GM12878 (cell line): ENCODE data around the gene GALNT6. TPM values are rescaled to one million over a fixed set of nuclear protein-coding genes. Genes with fewer than 3 reads are reported as not detected.

ENCODE experiments used
- ATAC-seq: fragments of 200-7000 bp; cut with Tn5 transposase; 3 replicates; pipeline ENCODE4 v1.9.1; 2020; ENCODE audit warnings: mild to moderate bottlenecking, moderate library complexity
- BruUV-seq: library from RNA; stranded (reverse); fragments of 400-500 nt; replicated peaks from 2 replicates; lab custom pipeline; 2021; lab: Mats Ljungman, UMichigan
- CTCF ChIA-PET: fragments of 300-600 bp; sonication (Branson Sonifier 250); formaldehyde crosslinking; extraction: SDS; loops from one replicate; lab custom pipeline; 2021; ENCODE audit warnings: inconsistent platforms; lab: Yijun Ruan, JAX
- POLR2A ChIA-PET: fragments of 350-600 bp; formaldehyde crosslinking; extraction: SDS; loops from one replicate; lab custom pipeline; 2021; ENCODE audit warnings: inconsistent platforms; lab: Charles Lee
- RAD21 ChIA-PET: fragments of 300-600 bp; sonication (Branson Sonifier 250); formaldehyde crosslinking; loops from one replicate; lab custom pipeline; 2023; ENCODE audit warnings: antibody characterized with exemption; ENCODE audit not compliant: unreplicated experiment; lab: Charles Lee
- SMC1A ChIA-PET: fragments of 300-600 bp; sonication (Branson Sonifier 250); formaldehyde crosslinking; loops from one replicate; lab custom pipeline; 2023; ENCODE audit not compliant: unreplicated experiment, uncharacterized antibody; lab: Charles Lee
- DNase-seq: peaks from one replicate; pipeline ENCODE4 v3.0.0-alpha.2; 2011; ENCODE audit warnings: low read depth, low spot score
- FAIRE-seq: peaks from 3 replicates; lab custom pipeline; 2011; peaks lifted over from hg19 to GRCh38; lab: Jason Lieb, UNC
- H2AFZ ChIP-seq: 2 replicates; pipeline ENCODE4 v1.6.0; 2011; ENCODE audit warnings: low read depth, low read length, control low read depth; ENCODE audit not compliant: control insufficient read depth
- H3K27ac ChIP-seq: 2 replicates; pipeline ENCODE4 v1.5.1; 2011; ENCODE audit warnings: control low read depth; ENCODE audit not compliant: control insufficient read depth, insufficient read depth
- H3K27me3 ChIP-seq, 2 experiments: replicated peaks in 1 of 2; 2 replicates each; pipeline versions ENCODE4 v1.6.0 to v1.6.1; 2011; ENCODE audit warnings: low read length in 1 of 2; ENCODE audit not compliant: control insufficient read depth in 2 of 2, insufficient read depth in 2 of 2
- H3K36me3 ChIP-seq, 2 experiments: 2 replicates each; pipeline ENCODE4 v1.5.1; 2011; ENCODE audit warnings: low read length in 1 of 2; ENCODE audit not compliant: control insufficient read depth in 2 of 2, insufficient read depth in 2 of 2
- H3K4me1 ChIP-seq: 2 replicates; pipeline ENCODE4 v1.6.1; 2011; ENCODE audit warnings: mild to moderate bottlenecking, low read length, moderate library complexity, mixed read lengths; ENCODE audit not compliant: control insufficient read depth, insufficient read depth
- H3K4me2 ChIP-seq: 2 replicates; pipeline ENCODE4 v1.6.0; 2011; ENCODE audit warnings: control low read depth; ENCODE audit not compliant: control insufficient read depth, insufficient read depth
- H3K4me3 ChIP-seq: fragments of 200-600 bp; sonication (generic); 2 replicates; pipeline ENCODE4 v1.5.1; 2016
- H3K79me2 ChIP-seq: 2 replicates; pipeline ENCODE4 v1.6.0; 2011; ENCODE audit warnings: low read length; ENCODE audit not compliant: control insufficient read depth, insufficient read depth
- H3K9ac ChIP-seq: 2 replicates; pipeline ENCODE4 v1.8.0; 2011; ENCODE audit warnings: low read length, control low read depth, mixed read lengths; ENCODE audit not compliant: control insufficient read depth, insufficient read depth
- H3K9me3 ChIP-seq: replicated peaks from 3 replicates; pipeline ENCODE4 v1.5.1; 2011; ENCODE audit warnings: mild to moderate bottlenecking, low read length; ENCODE audit not compliant: control insufficient read depth, insufficient read depth
- H4K20me1 ChIP-seq: 2 replicates; pipeline ENCODE4 v1.6.0; 2011; ENCODE audit not compliant: control insufficient read depth, insufficient read depth
- EP300 ChIP-seq, 2 experiments: fragments of 150-350 bp in 1 of 2; IDR thresholded peaks; 2 replicates each; pipeline ENCODE4 v1.6.1; 2011 to 2012; ENCODE audit warnings: low read depth in 2 of 2, low read length in 2 of 2, borderline replicate concordance in 1 of 2, improper control_type of control experiment in 1 of 2, inconsistent platforms in 1 of 2; ENCODE audit not compliant: control insufficient read depth in 1 of 2
- FOXM1 ChIP-seq: IDR thresholded peaks from 2 replicates; pipeline ENCODE4 v1.6.1; 2012; ENCODE audit warnings: low read depth, mild to moderate bottlenecking, inconsistent platforms, low read length, moderate library complexity
- IKZF2 ChIP-seq, 2 experiments: fragments of 450-650 bp; IDR thresholded peaks; 2 replicates each; pipeline ENCODE4 v1.6.1; 2017; ENCODE audit warnings: mild to moderate bottlenecking in 2 of 2, moderate library complexity in 2 of 2
- JUNB ChIP-seq: IDR thresholded peaks from 2 replicates; pipeline ENCODE4 v1.6.1; 2016; ENCODE audit warnings: antibody characterized with exemption, mild to moderate bottlenecking
- RCOR1 ChIP-seq: conservative IDR thresholded peaks from 2 replicates; pipeline ENCODE4 v1.6.1; 2012; ENCODE audit warnings: low read depth, low read length, improper control_type of control experiment
- SUPT20H ChIP-seq: IDR thresholded peaks from 2 replicates; pipeline ENCODE4 v1.6.1; 2011; ENCODE audit warnings: low read depth, mild to moderate bottlenecking, low read length, moderate library complexity, borderline replicate concordance; ENCODE audit not compliant: control insufficient read depth
- WGBS: methylation state at CpG from one replicate; pipeline ENCODE4 v1.1.6; 2016; ENCODE audit warnings: low lambda C conversion rate; ENCODE audit not compliant: insufficient replicate concordance, insufficient coverage; ENCODE audit errors: missing lambda C conversion rate; 5-methylcytosine and 5-hydroxymethylcytosine counted together
- in situ Hi-C: fragments of 300-500 bp; cut with MboI; formaldehyde crosslinking; loops from 9 replicates; pipeline ENCODE4 v1.14.3; 2018; ENCODE audit warnings: mixed read lengths
- intact Hi-C: fragments of 100-400 bp; cut with micrococcal nuclease; formaldehyde crosslinking; loops from one replicate; pipeline ENCODE4 v1.14.2; 2022; ENCODE audit not compliant: unreplicated experiment
- polyA plus RNA-seq, 11 experiments: library from polyadenylated mRNA; depleted of rRNA in 4 of 11; unstranded in 6 of 11; stranded (reverse) in 5 of 11; fragments of >200 nt; fragmentation: Nextera tagmentation in 4 of 11; fragmentation: Illumina TruSeq in 1 of 11; extraction: Ambion mirVana in 4 of 11; extraction: Trizol in 1 of 11; gene quantifications; 1 replicate in 1 of 11; 2 replicates in 10 of 11; pipeline versions ENCODE4 v1.2.1 to v1.2.3, GENCODE V29; 2011 to 2016; ENCODE audit warnings: inconsistent platforms in 2 of 11, missing spikeins in 2 of 11, low read depth in 1 of 11
- total RNA-seq, 4 experiments: library from RNA; depleted of rRNA in 3 of 4; stranded (reverse); fragments of >200 nt in 3 of 4; fragmentation: Illumina TruSeq in 1 of 4; extraction: Trizol in 1 of 4; gene quantifications; 2 replicates each; pipeline versions ENCODE4 v1.2.1 to v1.2.3, GENCODE V29; 2013 to 2021
- TF ChIP-seq, protein P1 (sequence below): fragments of 450-650 bp; conservative IDR thresholded peaks from 2 replicates; pipeline ENCODE4 v1.6.1; 2017; ENCODE audit warnings: mild to moderate bottlenecking, moderate library complexity

The GALNT6 gene
- total and polyA plus RNA-seq, 10 of the 15 experiments (the other 5 are each of a cell fraction or from before 2014, with no cell fraction given): 6.6 to 40.4 (median 23.7) TPM

DNA sequence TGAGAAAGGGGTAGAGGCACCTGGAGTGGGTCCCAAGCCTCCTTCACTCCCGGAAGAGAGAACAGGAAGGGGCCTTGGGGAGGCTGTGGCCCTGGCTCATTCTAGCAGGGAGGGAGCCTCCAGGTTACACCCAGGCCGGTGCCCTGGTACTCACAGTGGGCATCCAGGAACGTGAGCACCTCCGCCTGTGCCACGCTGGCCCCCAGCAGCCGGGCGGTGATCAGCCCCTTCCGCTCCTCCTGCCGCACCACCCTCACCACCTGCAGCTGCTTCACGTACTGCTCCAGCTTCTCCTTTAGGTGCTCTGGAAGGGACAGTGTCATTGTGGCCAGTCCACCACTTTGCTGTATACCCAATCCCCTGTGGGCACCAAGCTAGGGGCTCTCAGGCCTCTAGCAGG lies 25.9 kb downstream of the GALNT6 start (continued):
- TF ChIP-seq IKZF2 (IDR thresholded peaks at IDR 0.05) (no peak), EP300 (IDR thresholded peaks at IDR 0.05; ENCODE audit: borderline replicate concordance in 1 of 2, control insufficient read depth in 1 of 2, low read depth in 2 of 2, low read length in 2 of 2) (no peak), SUPT20H (no peak), RCOR1 (no peak), JUNB (no peak)
- TF ChIP-seq, protein P1, sequence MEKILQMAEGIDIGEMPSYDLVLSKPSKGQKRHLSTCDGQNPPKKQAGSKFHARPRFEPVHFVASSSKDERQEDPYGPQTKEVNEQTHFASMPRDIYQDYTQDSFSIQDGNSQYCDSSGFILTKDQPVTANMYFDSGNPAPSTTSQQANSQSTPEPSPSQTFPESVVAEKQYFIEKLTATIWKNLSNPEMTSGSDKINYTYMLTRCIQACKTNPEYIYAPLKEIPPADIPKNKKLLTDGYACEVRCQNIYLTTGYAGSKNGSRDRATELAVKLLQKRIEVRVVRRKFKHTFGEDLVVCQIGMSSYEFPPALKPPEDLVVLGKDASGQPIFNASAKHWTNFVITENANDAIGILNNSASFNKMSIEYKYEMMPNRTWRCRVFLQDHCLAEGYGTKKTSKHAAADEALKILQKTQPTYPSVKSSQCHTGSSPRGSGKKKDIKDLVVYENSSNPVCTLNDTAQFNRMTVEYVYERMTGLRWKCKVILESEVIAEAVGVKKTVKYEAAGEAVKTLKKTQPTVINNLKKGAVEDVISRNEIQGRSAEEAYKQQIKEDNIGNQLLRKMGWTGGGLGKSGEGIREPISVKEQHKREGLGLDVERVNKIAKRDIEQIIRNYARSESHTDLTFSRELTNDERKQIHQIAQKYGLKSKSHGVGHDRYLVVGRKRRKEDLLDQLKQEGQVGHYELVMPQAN: no peak

DNA sequence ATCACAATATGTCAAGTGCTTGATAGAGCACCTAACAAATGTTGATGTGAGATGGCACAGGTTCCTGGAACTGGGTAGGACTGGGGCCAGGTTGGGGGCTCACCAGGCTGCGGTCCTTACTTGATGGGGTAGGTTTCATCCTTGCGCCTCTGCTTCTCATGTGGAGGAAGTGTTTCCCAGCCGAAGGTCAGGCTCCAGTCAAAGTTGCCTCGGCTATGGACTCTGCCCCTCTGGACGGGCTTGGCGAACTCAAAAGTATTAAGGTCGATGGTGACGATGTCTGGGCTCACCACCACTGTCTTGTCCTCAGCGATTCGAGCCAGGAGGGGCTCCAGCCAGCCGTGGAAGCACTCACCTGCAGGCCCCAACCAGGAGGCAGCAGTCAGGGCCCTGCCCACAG lies 27.2 kb downstream of the GALNT6 start:
- Histone ChIP-seq H3K79me2 (no peaks in the 10 kb centered on the region), H3K27ac (no peak overlapping the region), H3K4me2 (no peak overlapping the region), H3K4me3 (no peak overlapping the region), H3K4me1 (peaks cover 10% of the 10 kb centered on the region), H3K9ac (no peak overlapping the region), H3K9me3 (no peaks in the 10 kb centered on the region), H4K20me1 (no peaks in the 10 kb centered on the region), H3K36me3 (peaks cover 0 to 10% of the 10 kb centered on the region in 2 experiments), H3K27me3 (no peaks in the 10 kb centered on the region), H2AFZ (no peak overlapping the region)
- in situ Hi-C loops (no loop called here), intact Hi-C loops (no loop called here)
- CTCF ChIA-PET: interaction anchor here (0.7 kb wide), 1 partner anchor 168 kb away, joined by 3 read pairs; no protein-coding TSS in a partner anchor
- FAIRE-seq (no peak), ATAC-seq (no peak), DNase-seq (no peak)
- POLR2A ChIA-PET: no interaction called here
- SMC1A ChIA-PET: no interaction called here
- no peak for TF ChIP-seq FOXM1
- RAD21 ChIA-PET: no interaction called here
- WGBS: 90% methylated on average over 11 of the region's 11 CpGs
- BruUV-seq: no TSS peak
